HG03558 (cell line): Measurements from ENCODE around the gene EIF5.

Source experiments
- ATAC-seq: cut with Tn5 transposase; IDR thresholded peaks from one replicate; pipeline ENCODE4 v1.9.1; 2021; ENCODE audit warnings: moderate number of reproducible peaks; ENCODE audit not compliant: unreplicated experiment; ENCODE audit errors: extremely low read depth

EIF5 gene

DNA sequence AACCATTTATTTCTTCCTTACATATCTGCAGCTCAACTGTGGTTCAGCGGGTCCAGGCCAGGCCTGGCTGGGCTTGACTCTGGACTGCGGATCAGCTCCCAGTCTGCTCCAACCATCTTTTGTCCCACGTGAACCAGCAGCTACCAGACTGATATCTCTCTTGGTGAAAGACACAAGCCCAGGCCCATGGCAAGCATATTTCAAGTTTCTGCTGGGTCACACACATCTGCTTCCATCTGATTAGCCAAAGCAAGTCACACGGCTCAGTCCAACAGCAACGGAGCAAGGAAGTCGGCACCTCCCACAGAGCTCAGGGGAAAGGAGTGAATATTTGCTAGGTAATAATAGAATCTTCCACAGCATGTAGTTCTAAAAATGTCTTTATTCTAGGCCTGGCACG lies 26.5 kb downstream of the EIF5 start:
- ATAC-seq = no peak

DNA sequence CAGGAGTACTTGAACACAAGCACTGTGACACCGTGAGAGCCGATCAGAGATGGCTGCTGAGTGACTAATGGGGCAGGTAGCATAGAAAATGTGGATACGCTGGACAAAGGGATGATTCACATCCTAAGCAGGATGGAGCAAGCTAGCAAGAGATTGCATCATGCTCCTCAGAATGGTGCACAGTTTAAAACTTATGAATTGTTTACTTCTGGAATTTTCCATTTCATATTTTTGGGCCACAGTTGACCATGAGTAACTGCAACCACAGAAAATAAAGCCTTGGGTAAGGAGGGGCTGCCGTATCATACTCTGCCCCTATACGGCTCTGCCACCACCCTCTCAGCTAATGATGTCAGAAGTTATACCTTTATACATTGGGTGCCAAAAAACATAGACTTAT lies 27.8 kb downstream of the EIF5 start:
- ATAC-seq = no peak

DNA sequence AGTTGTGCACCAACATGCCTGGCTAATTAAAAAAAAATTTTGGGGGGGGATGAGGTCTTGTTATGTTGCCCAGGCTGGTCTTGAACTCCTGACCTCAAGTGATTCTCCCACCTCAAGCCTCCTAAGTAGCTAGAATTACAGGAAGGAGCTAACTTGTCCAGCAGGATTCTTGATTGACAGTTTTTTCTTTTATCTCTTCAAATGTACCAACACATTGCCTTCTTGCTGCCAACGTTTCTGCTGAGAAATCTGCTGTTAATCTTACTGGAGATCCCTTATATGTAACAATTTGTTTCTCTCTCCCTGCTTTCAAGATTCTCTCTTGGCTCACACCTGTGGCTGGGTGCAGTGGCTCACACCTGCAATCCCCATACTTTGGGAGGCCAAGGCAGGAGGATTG lies 28.7 kb downstream of the EIF5 start:
- ATAC-seq = no peak

DNA sequence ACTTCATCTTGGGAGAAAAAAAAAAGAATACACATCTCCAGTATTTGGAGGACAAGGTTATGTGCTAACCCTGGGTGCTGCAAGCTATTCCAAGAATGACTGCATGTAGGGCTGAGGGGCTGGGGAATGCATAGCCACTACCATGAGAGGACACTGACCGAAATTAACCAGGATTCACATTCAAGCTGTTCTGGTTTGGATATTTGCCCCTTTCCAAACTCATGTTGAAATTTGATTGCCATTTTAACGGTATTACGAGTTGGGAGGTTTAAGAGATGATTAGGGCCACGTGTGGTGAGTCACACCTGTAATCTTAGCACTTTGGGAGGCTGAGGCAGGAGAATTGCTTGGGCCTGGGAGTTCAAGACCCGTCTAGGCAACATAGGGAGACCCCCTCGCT lies 32.7 kb downstream of the EIF5 start:
- ATAC-seq = no peak

DNA sequence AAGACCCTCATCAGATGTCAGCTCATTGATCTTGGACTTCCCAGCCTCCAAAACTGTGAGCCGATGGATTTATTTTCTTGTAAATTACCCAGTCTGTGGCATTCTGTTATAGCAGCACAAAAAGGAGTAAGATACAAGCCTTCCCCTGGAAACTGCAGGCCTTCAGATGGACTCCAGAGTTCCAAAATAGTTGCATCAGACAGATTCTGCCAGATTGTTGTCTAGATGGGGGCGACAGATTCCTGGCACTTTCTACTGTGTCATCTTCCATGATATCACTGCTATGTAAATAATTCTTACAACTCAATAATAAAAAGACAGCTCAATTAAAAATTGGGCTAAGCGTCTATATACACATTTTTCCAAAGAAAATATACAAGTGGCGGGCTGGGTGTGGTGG lies 34.0 kb downstream of the EIF5 start:
- no peak for ATAC-seq

DNA sequence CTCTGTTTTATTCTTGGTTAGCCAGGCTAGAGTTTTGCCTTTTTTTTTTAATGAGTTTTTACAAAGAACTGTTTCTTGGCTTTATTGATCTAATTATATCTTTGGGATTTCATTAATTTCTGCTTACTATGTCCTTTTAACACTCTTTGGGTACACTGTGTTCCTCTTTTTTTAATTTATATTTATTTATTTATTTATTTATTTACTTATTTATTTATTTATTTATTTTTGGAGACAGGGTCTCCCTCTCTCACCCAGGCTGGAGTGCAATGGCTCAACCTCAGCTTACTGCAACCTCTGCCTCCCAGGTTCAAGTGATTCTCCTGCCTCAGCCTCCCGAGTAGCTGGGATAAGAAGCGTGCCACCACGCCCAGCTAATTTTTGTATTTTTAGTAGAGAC lies 36.0 kb downstream of the EIF5 start:
- no peak for ATAC-seq

DNA sequence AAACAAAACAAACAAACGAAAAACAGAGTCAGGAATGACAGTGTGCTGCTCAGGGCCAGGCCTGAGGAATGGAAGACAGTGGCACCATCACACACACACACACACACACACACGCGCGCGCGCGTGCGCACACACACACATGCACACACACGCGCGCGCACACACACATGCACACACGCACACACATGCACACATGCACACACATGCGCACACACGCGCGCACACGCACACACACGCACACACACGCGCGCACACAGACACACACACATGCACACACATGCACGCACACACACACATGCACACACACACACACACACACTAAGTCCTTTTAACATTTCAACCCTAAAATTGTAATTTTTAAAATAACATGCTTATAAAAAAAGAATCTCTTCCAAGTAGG lies 38.0 kb downstream of the EIF5 start:
- no peak for ATAC-seq

DNA sequence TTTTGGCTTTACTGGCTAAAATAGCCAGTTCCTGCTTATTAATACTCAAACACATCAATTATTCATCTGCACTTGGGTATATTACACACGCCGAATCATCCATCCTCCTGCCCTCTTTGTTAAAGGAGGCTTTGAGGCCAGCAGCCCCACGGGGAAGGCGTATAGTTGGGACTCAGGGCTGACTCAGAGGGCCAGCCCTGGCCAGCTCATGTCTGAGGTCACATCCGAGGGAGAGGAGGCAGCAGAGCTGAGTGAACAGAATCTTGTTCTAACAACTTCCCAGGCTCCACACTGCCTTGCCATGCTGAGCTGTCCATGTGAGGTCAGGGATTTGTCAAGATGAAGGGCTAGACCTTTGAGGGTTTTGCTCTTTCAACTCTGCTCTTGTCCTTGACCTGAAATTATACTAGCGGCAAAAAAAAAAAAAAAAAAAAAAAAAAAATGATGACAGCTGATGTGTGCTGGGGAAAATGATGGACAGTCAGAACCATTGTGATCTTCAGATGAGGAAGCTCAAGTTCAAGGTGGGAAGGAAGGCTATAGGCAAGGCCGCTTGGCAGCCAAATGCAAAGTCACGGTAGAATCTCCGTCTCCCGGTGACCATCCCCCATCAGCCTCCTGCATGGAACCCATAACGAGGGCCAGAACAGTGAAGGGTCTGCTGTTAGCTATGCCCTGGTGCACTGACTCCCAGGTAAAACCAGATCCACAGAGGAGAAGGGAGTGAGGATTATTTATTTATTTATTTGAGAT lies 38.7 kb downstream of the EIF5 start:
- ATAC-seq = no peak

DNA sequence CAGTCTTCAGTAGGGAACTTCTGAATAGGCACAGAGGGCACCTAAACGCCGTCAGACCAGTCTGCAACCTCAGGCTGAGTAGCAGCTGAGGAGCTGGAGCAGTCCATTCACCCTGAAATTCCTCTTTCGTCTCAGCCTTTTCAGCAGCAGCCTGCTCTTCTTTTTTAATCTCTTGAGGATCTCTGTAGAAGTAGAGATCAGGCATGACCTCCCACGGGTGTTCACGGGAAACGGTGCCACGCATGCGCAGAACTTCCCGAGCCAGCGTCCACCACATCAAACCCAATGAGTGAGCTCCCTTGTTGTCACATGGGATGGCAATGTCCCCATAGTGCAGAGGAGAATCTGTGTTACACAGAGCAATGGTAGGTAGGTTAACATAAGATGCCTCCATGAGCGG lies 40.1 kb downstream of the EIF5 start:
- no peak for ATAC-seq

DNA sequence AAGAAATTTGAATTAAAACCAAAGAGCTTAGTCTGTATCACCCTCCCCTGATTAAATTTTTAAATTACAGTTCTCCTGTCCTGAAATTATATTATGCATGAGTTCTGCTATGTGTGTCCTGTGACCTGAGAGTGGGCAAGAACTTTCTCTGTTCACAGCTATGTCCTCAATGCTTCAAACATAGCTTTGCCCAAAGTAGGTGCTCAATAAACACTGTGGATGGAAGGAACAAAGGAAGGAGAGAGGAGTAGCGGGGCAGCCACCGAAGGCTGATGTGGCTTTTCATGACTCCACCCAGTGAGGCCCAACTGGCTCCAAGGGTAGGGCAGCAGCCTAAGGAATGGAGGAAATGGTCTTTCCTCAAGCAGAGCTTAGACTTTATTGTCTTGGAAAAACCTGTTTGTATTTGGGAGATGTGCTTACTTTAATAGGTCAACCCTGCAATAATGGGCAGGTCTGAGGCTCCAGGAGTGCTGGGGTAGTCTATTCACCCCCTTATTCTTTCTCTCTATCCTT lies 43.5 kb downstream of the EIF5 start:
- no peak for ATAC-seq

DNA sequence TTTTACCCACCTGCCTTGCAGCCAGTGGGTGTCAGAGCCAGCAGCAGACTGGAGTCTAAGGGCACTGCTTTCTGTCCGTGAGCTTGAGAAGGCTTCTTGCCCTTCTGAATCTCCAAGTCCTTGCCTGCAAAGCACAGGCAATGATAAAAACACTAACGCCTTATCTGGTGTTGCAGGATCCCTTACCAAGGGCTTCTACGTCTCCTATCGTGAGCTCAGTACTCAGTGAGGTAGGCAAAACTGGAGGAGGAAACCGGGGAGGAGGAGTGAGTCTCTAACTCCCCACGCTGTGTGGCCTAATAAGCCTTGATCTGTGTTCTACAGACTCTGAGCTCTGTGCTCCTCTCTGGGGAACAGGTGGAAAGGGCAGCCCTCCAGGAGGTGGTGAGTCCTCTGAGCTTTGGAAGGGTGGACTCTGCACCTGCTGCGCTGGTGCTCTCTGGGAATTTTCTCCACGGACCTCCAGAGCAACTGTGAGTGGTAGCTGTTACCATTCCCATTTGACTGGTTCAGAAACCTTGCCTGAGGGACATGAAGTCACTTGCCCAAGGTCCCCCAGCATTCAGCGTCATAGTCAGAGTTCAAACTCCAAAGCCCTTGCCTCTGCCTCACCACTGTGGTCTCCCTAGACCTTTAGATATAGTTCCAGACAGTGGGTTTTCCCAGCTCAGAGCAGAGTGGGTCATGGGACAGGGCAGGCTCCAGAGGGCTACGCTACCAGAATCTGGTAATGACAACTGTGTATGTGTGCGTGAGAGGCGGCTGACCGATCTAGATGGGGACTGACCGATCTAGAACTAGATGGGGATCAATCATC lies 44.2 kb downstream of the EIF5 start:
- no peak for ATAC-seq

DNA sequence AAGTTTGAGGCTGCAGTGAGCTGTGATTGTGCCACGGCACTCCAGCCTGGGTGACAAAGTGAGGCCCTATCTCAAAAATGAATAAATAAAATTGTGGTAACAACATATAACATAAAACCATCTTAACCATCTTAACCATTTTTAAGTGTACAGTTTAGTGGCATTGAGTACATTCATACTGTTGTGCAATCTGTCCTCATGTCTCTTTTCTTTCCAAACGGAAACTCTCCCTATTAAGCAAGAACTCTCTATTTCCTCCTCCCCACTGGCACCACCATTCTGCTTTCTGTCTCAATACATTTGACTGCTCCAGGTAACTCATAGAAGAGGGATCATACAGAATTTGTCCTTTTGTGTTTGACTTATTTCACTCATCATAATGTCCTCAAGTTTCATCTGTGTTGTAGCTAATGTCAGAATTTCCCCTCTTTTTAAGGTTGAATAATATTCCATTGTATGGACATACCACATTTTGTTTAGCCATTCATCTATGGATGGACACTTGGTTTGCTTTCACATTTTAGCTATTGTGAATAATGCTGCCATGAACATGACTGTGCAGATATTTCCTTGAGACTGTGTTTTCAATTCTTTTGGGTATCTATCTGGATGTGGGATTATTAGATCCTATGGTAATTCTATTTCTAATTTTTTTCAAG lies 46.8 kb downstream of the EIF5 start:
- no peak for ATAC-seq

DNA sequence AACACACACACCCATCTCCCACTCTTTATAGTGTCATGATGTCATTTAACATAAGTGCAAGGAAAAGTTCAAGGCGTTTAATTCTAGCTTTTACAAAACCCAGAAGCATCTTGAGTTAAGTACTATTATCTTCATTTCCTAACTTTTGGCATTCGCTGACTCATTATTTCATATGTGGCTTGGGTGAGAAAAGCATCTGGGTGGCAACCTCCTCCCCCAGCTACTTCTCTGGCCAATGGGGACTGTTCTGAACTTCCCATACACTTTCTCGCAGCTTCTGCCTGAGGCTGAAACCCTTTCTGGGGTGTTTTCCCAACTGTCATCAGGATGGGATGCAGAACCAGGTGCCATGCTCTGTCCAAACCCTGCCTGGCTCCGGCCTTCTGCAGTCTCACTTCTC lies 48.3 kb downstream of the EIF5 start:
- ATAC-seq = no peak

DNA sequence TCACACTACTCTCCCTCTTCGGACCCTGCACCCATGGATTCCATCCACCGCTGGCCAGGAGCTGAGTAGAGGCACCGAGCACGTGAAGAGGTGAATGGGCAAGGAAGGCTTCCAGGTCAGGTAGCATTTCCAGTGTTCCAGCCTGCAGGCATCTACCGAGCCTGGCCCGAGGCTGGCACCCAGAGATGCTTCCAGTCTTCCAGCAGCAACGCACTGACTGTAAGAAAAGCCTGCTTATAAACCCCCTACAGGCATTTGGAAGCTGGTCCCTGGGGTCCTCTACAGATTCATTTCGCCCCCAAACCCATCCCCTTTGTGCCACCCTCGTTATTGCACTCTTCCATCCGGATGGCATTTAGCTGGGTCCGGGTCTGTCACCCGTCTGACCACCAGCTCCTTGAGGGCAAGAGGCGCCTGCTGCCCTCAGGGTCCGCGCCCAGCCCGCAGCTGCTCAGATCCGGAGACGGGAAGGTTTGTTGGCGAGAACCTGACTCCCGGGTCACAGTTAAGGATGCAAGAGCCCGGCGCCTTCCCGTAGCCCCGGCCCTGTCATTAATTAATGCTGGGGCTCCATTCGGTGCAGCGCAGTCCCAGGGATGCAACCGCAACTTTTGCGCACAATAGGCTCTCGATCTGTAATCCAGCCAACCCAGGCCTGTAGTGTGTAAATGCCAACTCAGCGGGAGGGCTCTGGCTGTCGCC lies 50.6 kb downstream of the EIF5 start:
- ATAC-seq = no peak

DNA sequence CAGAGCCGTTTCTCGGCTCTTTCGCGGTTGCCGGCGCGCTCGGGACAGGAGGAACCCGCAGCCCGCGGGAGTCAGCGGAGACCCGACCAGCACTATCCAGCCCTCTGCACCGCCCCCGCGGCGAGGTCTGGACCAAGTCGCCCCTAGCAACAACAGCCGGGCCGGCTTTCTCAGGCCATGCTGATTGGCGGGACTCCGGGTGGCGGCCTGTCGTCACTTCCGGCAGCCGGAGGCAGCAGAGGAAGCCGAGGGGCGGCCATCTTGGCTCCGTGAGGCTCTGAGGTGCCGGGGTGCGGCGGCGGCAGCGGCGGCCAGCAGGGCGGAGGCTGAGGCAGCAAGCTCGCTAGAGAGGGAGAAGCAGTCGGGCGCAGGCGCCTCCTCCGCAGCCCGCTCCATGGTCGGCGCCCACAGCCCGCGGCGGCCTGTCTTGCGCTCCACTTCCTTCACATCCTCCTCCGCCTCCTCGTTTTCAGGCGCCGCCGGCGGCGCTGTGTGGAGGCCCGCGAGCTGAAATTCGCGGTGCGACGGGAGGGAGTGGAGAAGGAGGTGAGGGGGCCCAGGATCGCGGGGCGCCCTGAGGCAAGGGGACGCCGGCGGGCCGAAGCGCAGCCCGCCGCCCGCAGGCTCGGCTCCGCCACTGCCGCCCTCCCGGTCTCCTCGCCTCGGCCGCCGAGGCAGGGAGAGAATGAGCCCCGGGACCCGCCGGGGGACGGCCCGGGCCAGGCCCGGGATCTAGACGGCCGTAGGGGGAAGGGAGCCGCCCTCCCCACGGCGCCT lies 51.3 kb downstream of the EIF5 start, which contains the start of gene MARK3:
Gene MARK3, plus strand, starts transcription at position 264 of the 777 bp plus-strand sequence. CDS start 615 bp downstream, outside the sequence.
- ATAC-seq = peak; percentile 89

DNA sequence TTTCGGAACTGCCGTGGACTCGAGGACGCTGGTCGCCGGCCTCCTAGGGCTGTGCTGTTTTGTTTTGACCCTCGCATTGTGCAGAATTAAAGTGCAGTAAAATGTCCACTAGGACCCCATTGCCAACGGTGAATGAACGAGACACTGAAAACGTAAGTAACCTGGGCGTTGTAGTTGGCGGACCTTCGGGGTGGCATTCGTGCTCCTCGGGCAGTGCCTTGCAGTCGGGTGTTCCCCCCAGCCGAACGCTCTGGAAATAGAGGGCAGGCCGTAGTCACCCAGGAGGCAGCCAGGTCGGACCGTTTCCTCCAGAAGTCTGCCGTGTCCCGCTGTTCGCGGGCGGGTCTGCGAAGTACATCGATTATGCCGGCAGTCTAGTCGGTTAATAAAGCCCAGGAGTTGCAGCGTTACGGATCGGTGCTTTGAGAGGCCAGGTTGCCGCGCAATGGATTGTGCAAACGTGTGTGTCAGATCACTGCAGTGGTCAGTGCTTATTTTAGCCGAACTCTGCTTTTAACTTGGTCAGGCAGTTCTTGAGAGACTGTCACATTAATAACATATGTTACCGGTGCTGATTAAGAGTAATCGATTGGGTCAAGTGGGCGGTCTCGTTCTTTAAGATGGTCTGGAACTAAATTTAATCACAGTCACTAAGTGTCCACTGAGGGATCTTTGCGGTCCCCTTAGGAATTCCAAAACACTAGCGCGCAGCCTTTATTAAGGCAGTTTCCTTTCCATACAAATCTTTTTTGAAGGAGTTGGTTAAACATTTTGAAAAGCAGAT lies 52.1 kb downstream of the EIF5 start:
- ATAC-seq = no peak

DNA sequence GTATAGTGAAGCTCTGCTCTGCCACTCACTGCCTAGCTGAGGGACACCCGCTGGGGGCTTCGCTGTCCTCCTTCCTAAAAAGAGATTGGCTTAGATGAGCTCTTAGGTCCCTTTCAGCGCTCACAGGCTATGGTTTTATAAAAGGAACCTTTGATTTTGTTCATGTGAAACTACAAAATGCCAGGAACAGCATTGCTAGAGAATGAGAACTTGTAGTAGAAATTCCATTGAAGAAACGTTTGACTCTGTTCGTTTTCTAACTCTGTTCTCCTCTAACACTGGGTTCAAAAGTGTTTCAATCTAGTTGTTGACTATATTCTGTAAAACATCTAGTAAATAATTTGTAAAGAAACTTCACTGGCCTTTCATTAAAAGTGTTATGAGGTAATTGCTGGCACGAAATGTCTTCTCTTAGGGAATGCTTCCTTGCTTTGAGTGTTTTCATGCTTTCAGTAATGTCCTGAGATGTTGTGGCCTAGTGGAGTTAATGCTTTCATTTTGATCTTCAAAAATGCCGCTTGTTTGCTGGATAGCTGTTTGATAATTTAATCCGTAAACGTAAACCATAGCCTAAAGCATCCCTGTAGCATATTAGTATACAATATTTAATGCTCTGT lies 52.8 kb downstream of the EIF5 start:
- ATAC-seq = no peak

DNA sequence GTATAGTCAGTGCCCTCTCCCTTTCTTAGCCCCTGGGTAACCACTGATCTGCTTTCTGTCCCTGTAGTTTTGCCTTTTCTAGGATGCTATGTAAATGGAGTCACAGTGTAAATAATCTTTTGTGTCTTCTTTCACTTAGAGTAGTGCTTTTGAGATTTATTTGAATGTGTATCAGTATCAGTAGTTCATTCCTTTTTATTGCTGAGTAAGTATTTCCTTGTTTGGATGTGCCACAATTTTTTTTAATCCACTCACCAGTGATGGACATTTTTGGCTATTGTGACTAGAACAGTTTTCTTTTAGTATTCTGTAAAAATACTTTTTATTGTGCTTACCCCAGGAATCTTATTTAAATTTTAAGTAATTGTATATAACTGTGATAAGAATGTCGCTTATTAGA lies 54.6 kb downstream of the EIF5 start:
- ATAC-seq = no peak
